Tibial nerve (tissue), 4 donors: ENCODE results near the gene ARMC12.

Source experiments
- EP300 ChIP-seq, 2 donors: sonication (generic); formaldehyde crosslinking; IDR thresholded peaks; one replicate each; pipeline ENCODE4 v1.6.1; 2017; ENCODE audit warnings: antibody characterized with exemption in 2 of 2, mild to moderate bottlenecking in 1 of 2
- POLR2A ChIP-seq, 2 donors: fragments of 450-650 bp; IDR thresholded peaks; one replicate each; pipeline ENCODE4 v1.6.1; 2017; ENCODE audit warnings: antibody characterized with exemption in 2 of 2, mild to moderate bottlenecking in 2 of 2, moderate library complexity in 2 of 2
- TF ChIP-seq, protein P1 (sequence below), 5 experiments: fragments of 200-600 bp in 3 of 5; fragments of 450-650 bp in 2 of 5; sonication (generic) in 3 of 5; IDR thresholded peaks; one replicate each; pipeline ENCODE4 v1.5.1; 2016 to 2019; ENCODE audit warnings: antibody characterized with exemption in 5 of 5, mild to moderate bottlenecking in 3 of 5, moderate library complexity in 2 of 5

DNA sequence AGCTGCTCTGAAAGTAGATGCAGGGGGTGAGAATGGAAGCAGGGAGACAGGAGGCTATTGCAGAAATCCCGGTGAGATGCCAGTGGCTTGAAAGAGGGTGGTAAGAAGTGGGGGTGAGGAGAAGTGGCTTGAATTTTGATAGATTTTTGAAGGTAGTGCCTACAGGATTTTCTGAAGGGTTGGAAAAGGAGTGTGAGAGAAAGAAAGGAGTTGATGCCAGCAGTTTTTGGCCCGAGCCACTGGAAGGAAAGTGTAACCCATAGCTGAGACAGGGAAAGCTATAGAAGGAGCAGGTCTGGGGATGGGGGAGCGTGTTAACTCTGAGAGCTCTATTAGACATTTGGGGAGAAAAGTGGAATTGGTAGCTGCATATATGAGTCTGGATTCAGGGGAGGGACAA is 9.7 kb downstream of the ARMC12 start:
- TF ChIP-seq, protein P1, sequence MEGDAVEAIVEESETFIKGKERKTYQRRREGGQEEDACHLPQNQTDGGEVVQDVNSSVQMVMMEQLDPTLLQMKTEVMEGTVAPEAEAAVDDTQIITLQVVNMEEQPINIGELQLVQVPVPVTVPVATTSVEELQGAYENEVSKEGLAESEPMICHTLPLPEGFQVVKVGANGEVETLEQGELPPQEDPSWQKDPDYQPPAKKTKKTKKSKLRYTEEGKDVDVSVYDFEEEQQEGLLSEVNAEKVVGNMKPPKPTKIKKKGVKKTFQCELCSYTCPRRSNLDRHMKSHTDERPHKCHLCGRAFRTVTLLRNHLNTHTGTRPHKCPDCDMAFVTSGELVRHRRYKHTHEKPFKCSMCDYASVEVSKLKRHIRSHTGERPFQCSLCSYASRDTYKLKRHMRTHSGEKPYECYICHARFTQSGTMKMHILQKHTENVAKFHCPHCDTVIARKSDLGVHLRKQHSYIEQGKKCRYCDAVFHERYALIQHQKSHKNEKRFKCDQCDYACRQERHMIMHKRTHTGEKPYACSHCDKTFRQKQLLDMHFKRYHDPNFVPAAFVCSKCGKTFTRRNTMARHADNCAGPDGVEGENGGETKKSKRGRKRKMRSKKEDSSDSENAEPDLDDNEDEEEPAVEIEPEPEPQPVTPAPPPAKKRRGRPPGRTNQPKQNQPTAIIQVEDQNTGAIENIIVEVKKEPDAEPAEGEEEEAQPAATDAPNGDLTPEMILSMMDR (IDR thresholded peaks at IDR 0.05), result no peak
- no peak for TF ChIP-seq POLR2A (IDR thresholded peaks at IDR 0.05)
- no peak for TF ChIP-seq EP300 (IDR thresholded peaks at IDR 0.05)
